Calu3 (cell line): ENCODE data around the gene LGALS9. TPM values are rescaled to one million over a fixed set of nuclear protein-coding genes. Genes with fewer than 3 reads are reported as not detected.

Experiments
- BruUV-seq: library from RNA; stranded (reverse); fragments of 400-500 nt; replicated peaks from 2 replicates; lab custom pipeline; 2021; lab: Mats Ljungman, UMichigan
- CTCF ChIA-PET: fragments of 300-600 bp; sonication (Branson Sonifier 250); formaldehyde crosslinking; loops from one replicate; lab custom pipeline; 2022; ENCODE audit warnings: antibody characterized with exemption; lab: Charles Lee
- DNase-seq: peaks from one replicate; pipeline ENCODE4 v3.0.0; 2022
- H3K27ac Mint-ChIP-seq: one replicate; pipeline ENCODE4 v1.8.0; 2022; ENCODE audit warnings: mixed read lengths; ENCODE audit not compliant: unreplicated experiment
- H3K27me3 Mint-ChIP-seq: one replicate; pipeline ENCODE4 v1.8.0; 2022; ENCODE audit warnings: mixed read lengths; ENCODE audit not compliant: unreplicated experiment
- H3K36me3 Mint-ChIP-seq: one replicate; pipeline ENCODE4 v1.8.0; 2022; ENCODE audit warnings: mild to moderate bottlenecking, moderate library complexity, mixed read lengths; ENCODE audit not compliant: insufficient read depth, unreplicated experiment
- H3K4me1 Mint-ChIP-seq: one replicate; pipeline ENCODE4 v1.8.0; 2022; ENCODE audit warnings: mild to moderate bottlenecking, low read depth, mixed read lengths; ENCODE audit not compliant: unreplicated experiment
- H3K4me3 Mint-ChIP-seq: one replicate; pipeline ENCODE4 v1.8.0; 2022; ENCODE audit warnings: mild to moderate bottlenecking, low read depth, moderate library complexity, mixed read lengths; ENCODE audit not compliant: unreplicated experiment
- H3K9me3 Mint-ChIP-seq: one replicate; pipeline ENCODE4 v1.8.0; 2022; ENCODE audit warnings: low read depth, mixed read lengths; ENCODE audit not compliant: unreplicated experiment
- CTCF ChIP-seq: fragments of 200-600 bp; IDR thresholded peaks from one replicate; pipeline ENCODE4 v1.8.0; 2022; ENCODE audit warnings: antibody characterized with exemption; ENCODE audit not compliant: unreplicated experiment
- intact Hi-C: fragments of 100-400 bp; cut with micrococcal nuclease; formaldehyde crosslinking; loops from one replicate; pipeline ENCODE4 v1.10.0; 2022; ENCODE audit not compliant: unreplicated experiment
- total RNA-seq: library from RNA; stranded (reverse); gene quantifications from 2 replicates; pipeline ENCODE4 v1.2.3, GENCODE V29; 2022

Gene LGALS9
- total RNA-seq, 1 experiment from 2014 or later = 93.1 TPM

- TF ChIP-seq CTCF = no peak
- intact Hi-C loops = loop anchor here (1.0 to 10.0 kb wide), 2 partner anchors 48 to 149 kb away; partner anchors contain the start of gene KSR1
- CTCF ChIA-PET = interaction anchor here (1.2 kb wide), 2 partner anchors 47 to 153 kb away, joined by 3 to 4 read pairs; no protein-coding TSS in a partner anchor
- Mint-ChIP-seq H3K27ac (no peak overlapping the region), H3K4me3 (no peak overlapping the region), H3K4me1 (peaks cover 10% of the 10 kb centered on the region), H3K9me3 (peaks cover 2% of the 10 kb centered on the region), H3K36me3 (peaks cover 4% of the 10 kb centered on the region), H3K27me3 (no peaks in the 10 kb centered on the region)
- no peak for DNase-seq
- no TSS peak for BruUV-seq
Observed at GRCh38 chr17:27603421-27603770, 27.6 kb upstream of the LGALS9 start.

GRCh38 chr17:27603880-27604794 is 26.9 kb upstream of the LGALS9 start:
- intact Hi-C loops = loop anchor here (1.0 to 10.0 kb wide), 2 partner anchors 47 to 149 kb away; partner anchors contain the start of gene KSR1
- Mint-ChIP-seq H3K4me1 (peaks cover 10% of the 10 kb centered on the region), H3K4me3 (no peak overlapping the region), H3K9me3 (peaks cover 2% of the 10 kb centered on the region), H3K27me3 (no peaks in the 10 kb centered on the region), H3K27ac (no peak overlapping the region), H3K36me3 (peaks cover 4% of the 10 kb centered on the region)
- no TSS peak for BruUV-seq
- no peak for DNase-seq
- TF ChIP-seq CTCF = no peak
- CTCF ChIA-PET = interaction anchor here (1.2 kb wide), 2 partner anchors 47 to 152 kb away, joined by 3 to 4 read pairs; no protein-coding TSS in a partner anchor

- CTCF ChIA-PET = no interaction called here
Observed at GRCh38 chr17:27605409-27605808, 25.6 kb upstream of the LGALS9 start.

More at GRCh38 chr17:27605409-27605808, 25.6 kb upstream of the LGALS9 start:
- H3K9me3 Mint-ChIP-seq = peaks cover 2% of the 10 kb centered on the region
- peaks cover 4% of the 10 kb centered on the region for H3K36me3 Mint-ChIP-seq
- no peaks in the 10 kb centered on the region for H3K27me3 Mint-ChIP-seq
- DNase-seq = no peak
- TF ChIP-seq CTCF = no peak
- H3K27ac Mint-ChIP-seq = no peak overlapping the region
- H3K4me3 Mint-ChIP-seq = no peak overlapping the region
- intact Hi-C loops = loop anchor here (5.0 to 10.0 kb wide), 2 partner anchors 151 to 152 kb away; partner anchors contain the start of gene KSR1
- peaks cover 10% of the 10 kb centered on the region for H3K4me1 Mint-ChIP-seq
- BruUV-seq = no TSS peak
